Activated naive CD4-positive, alpha-beta T cell treated with anti-CD3 and anti-CD28 coated beads, Interleukin-2, amount 10 ng/mL, durations not matched to agents 7 days and 5 days (primary cell): ENCODE results near the gene PCDHB15.
"Not testable (repeated sequence)": the region's sequence is repeated elsewhere in the genome, so short reads cannot be mapped to it uniquely, and the experiment has no call there.

Experiments
- CTCF ChIA-PET: fragments of 350-600 bp; sonication (Branson Sonifier 250); formaldehyde crosslinking; loops from one replicate; lab custom pipeline; 2021; ENCODE audit warnings: antibody characterized with exemption; lab: Charles Lee
- DNase-seq: peaks from one replicate; pipeline ENCODE4 v3.0.0-alpha.2; 2020
- H3K27ac Mint-ChIP-seq: one replicate; pipeline ENCODE4 v1.8.0; 2021; ENCODE audit warnings: mild to moderate bottlenecking, moderate library complexity, mixed read lengths
- H3K27me3 Mint-ChIP-seq: one replicate; pipeline ENCODE4 v1.8.0; 2021; ENCODE audit warnings: mild to moderate bottlenecking, mixed read lengths
- H3K36me3 Mint-ChIP-seq: one replicate; pipeline ENCODE4 v1.8.0; 2021; ENCODE audit warnings: mixed read lengths
- H3K4me1 Mint-ChIP-seq: one replicate; pipeline ENCODE4 v1.8.0; 2021; ENCODE audit warnings: mixed read lengths
- H3K4me3 Mint-ChIP-seq: one replicate; pipeline ENCODE4 v1.8.0; 2021; ENCODE audit warnings: mild to moderate bottlenecking, moderate library complexity, mixed read lengths
- H3K9me3 Mint-ChIP-seq: one replicate; pipeline ENCODE4 v1.8.0; 2021; ENCODE audit warnings: mixed read lengths

Gene PCDHB15

DNA sequence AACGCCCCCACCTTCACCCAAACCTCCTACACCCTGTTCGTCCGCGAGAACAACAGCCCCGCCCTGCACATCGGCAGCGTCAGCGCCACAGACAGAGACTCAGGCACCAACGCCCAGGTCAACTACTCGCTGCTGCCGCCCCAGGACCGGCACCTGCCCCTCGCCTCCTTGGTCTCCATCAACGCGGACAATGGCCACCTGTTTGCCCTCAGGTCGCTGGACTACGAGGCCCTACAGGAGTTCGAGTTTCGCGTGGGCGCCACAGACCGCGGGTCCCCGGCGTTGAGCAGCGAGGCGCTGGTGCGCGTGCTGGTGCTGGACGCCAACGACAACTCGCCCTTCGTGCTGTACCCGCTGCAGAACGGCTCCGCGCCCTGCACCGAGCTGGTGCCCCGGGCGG is 20.4 kb upstream of the PCDHB15 start:
- H3K4me3 Mint-ChIP-seq, CTCF ChIA-PET, H3K36me3 Mint-ChIP-seq, H3K9me3 Mint-ChIP-seq, DNase-seq, H3K27ac Mint-ChIP-seq, H3K4me1 Mint-ChIP-seq: not testable (repeated sequence)
- H3K27me3 Mint-ChIP-seq = peaks cover 13% of the 10 kb centered on the region

DNA sequence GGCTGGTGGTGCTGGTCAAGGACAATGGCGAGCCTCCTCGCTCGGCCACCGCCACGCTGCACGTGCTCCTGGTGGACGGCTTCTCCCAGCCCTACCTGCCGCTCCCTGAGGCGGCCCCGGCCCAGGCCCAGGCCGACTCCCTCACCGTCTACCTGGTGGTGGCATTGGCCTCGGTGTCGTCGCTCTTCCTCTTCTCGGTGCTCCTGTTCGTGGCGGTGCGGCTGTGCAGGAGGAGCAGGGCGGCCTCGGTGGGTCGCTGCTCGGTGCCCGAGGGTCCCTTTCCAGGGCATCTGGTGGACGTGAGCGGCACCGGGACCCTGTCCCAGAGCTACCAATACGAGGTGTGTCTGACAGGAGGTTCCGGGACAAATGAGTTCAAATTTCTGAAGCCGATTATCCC is 19.8 kb upstream of the PCDHB15 start:
- not testable (repeated sequence) for H3K9me3 Mint-ChIP-seq
- H3K27me3 Mint-ChIP-seq = peaks cover 13% of the 10 kb centered on the region

DNA sequence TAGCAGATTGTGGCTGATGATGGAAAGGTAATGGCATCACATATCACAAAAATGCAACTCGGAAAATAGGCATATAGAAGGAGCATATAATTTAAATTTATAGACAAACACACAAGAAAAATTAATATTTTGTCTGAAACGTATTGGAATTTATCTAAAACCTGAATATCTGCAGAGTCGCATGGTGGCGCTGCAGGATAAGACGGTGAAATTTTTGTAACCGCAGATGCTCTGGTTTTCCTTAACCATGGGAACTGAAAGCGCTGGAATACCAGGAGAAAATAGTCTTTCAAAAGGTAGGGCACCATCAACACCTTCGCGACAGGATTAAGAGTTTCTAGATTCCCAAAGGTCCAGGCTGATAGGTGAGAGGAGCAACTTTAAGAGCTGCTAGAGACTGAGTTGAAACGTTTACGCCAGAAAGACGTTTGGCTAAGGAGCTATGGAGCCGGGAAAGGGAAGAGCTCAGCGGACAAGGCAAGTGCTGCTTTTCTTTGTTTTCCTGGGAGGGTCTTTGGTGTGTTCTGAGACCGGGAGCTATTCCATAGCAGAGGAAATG is 11.0 kb upstream of the PCDHB15 start:
- no peak overlapping the region for H3K27ac Mint-ChIP-seq
- DNase-seq = no peak
- H3K27me3 Mint-ChIP-seq = peaks cover 24% of the 10 kb centered on the region
- H3K36me3 Mint-ChIP-seq = peaks cover 4% of the 10 kb centered on the region
- CTCF ChIA-PET = no interaction called here
- H3K4me3 Mint-ChIP-seq = no peak overlapping the region
- H3K4me1 Mint-ChIP-seq = no peaks in the 10 kb centered on the region
- peaks cover 23% of the 10 kb centered on the region for H3K9me3 Mint-ChIP-seq

More for the DNA sequence above, 19.8 kb upstream of the PCDHB15 start:
- H3K4me1 Mint-ChIP-seq, DNase-seq, H3K4me3 Mint-ChIP-seq, H3K36me3 Mint-ChIP-seq, CTCF ChIA-PET, H3K27ac Mint-ChIP-seq: not testable (repeated sequence)

DNA sequence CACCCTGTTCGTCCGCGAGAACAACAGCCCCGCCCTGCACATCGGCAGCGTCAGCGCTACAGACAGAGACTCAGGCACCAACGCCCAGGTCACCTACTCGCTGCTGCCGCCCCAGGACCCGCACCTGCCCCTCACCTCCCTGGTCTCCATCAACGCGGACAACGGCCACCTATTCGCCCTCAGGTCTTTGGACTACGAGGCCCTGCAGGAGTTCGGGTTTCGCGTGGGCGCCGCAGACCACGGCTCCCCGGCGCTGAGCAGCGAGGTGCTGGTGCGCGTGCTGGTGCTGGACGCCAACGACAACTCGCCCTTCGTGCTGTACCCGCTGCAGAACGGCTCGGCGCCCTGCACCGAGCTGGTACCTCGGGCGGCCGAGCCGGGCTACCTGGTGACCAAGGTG is 9.3 kb upstream of the PCDHB15 start:
- H3K4me3 Mint-ChIP-seq, CTCF ChIA-PET, DNase-seq, H3K36me3 Mint-ChIP-seq, H3K4me1 Mint-ChIP-seq: not testable (repeated sequence)
- H3K27me3 Mint-ChIP-seq = peaks cover 27% of the 10 kb centered on the region
- H3K27ac Mint-ChIP-seq = peak overlapping the region; percentile 70
- H3K9me3 Mint-ChIP-seq = peaks cover 30% of the 10 kb centered on the region

DNA sequence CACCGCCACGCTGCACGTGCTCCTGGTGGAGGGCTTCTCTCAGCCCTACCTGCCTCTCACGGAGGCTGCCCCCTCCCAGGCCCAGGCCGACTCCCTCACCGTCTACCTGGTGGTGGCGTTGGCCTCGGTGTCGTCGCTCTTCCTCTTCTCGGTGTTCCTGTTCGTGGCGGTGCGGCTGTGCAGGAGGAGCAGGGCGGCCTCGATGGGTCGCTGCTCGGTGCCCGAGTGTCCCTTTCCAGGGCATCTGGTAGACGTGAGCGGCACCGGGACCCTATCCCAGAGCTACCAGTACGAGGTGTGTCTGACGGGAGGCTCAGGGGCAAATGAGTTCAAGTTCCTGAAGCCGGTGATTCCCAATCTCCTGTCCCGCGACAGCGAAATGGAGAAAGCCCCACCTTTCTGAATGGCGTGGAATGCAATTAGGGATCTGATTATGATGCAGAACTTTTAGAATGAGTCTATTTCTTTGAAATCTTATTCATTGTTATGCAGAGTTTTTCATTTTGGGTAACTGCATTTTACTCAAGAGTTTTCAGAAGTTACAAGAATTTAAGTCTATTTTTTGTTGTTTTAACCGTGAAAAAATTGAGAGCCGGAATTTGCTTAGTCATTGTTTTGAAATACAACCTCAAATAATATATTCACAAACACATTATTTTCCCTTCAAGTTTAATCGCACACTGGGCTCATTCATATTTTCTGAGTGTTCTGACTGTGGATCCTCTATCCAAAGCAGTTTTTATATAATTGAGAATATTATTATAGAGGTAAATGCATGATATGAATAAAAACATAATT is 8.5 kb upstream of the PCDHB15 start:
- Mint-ChIP-seq H3K36me3 (peaks cover 3% of the 10 kb centered on the region), H3K4me1 (no peaks in the 10 kb centered on the region), H3K27ac (peak overlapping the region; percentile 83), H3K9me3 (peaks cover 31% of the 10 kb centered on the region), H3K4me3 (no peak overlapping the region), H3K27me3 (peaks cover 33% of the 10 kb centered on the region)
- DNase-seq = no peak
- CTCF ChIA-PET = no interaction called here

DNA sequence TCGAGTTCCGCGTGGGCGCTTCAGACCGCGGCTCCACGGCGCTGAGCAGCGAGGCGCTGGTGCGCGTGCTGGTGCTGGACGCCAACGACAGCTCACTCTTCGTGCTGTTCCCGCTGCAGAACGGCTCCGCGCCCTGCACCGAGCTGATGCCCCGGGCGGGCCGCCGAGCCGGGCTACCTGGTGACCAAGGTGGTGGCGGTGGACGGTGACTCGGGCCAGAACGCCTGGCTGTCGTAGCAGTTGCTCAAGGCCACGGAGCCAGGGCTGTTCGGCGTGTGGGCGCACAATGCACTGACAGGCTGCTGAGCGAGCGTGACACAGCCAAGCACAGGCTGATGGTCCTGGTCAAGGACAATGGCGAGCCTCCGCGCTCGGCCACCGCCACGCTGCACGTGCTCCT is 3.7 kb upstream of the PCDHB15 start:
- Mint-ChIP-seq H3K36me3 (peaks cover 5% of the 10 kb centered on the region), H3K27ac (no peak overlapping the region), H3K27me3 (peaks cover 19% of the 10 kb centered on the region), H3K4me3 (no peak overlapping the region), H3K4me1 (no peaks in the 10 kb centered on the region), H3K9me3 (peaks cover 31% of the 10 kb centered on the region)
- CTCF ChIA-PET = no interaction called here
- no peak for DNase-seq

DNA sequence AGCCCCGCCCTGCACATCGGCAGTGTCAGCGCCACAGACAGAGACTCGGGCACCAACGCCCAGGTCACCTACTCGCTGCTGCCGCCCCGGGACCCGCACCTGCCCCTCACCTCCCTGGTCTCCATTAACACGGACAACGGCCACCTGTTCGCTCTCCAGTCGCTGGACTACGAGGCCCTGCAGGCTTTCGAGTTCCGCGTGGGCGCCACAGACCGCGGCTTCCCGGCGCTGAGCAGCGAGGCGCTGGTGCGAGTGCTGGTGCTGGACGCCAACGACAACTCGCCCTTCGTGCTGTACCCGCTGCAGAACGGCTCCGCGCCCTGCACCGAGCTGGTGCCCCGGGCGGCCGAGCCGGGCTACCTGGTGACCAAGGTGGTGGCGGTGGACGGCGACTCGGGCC is 1.8 kb downstream of the PCDHB15 start:
- H3K4me1 Mint-ChIP-seq, H3K27me3 Mint-ChIP-seq, H3K4me3 Mint-ChIP-seq, CTCF ChIA-PET, H3K27ac Mint-ChIP-seq, DNase-seq, H3K36me3 Mint-ChIP-seq: not testable (repeated sequence)
- H3K9me3 Mint-ChIP-seq = peaks cover 41% of the 10 kb centered on the region

DNA sequence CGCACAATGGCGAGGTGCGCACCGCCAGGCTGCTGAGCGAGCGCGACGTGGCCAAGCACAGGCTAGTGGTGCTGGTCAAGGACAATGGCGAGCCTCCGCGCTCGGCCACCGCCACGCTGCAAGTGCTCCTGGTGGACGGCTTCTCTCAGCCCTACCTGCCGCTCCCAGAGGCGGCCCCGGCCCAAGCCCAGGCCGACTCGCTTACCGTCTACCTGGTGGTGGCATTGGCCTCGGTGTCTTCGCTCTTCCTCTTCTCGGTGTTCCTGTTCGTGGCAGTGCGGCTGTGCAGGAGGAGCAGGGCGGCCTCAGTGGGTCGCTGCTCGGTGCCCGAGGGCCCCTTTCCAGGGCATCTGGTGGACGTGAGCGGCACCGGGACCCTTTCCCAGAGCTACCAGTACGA is 2.2 kb downstream of the PCDHB15 start:
- H3K27ac Mint-ChIP-seq, H3K36me3 Mint-ChIP-seq, H3K4me1 Mint-ChIP-seq, CTCF ChIA-PET, H3K4me3 Mint-ChIP-seq, H3K27me3 Mint-ChIP-seq, DNase-seq: not testable (repeated sequence)
- peaks cover 40% of the 10 kb centered on the region for H3K9me3 Mint-ChIP-seq

DNA sequence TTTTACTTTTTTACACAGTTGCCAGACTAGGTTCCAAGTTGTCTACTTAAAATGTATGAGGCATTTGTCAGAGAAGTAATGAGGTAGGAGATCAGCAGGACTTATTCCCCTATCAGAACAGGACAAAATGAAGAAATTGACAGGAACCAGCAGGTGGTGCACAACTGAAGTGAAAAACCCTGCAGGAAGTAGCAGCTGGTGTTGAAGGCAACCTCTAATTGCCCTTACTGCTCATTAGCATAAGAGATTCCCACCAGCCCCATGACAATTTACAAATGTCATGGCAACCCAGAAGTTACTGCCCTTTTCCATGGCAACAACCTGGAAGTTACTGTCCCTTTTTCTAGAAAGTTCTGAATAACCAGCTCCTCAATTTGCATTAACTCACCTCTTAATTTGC is 5.4 kb downstream of the PCDHB15 start:
- no peak for DNase-seq
- Mint-ChIP-seq H3K27me3 (peaks cover under 1% of the 10 kb centered on the region), H3K4me1 (no peaks in the 10 kb centered on the region), H3K4me3 (no peak overlapping the region), H3K9me3 (peaks cover 53% of the 10 kb centered on the region), H3K36me3 (peaks cover 3% of the 10 kb centered on the region), H3K27ac (no peak overlapping the region)
- CTCF ChIA-PET = no interaction called here

DNA sequence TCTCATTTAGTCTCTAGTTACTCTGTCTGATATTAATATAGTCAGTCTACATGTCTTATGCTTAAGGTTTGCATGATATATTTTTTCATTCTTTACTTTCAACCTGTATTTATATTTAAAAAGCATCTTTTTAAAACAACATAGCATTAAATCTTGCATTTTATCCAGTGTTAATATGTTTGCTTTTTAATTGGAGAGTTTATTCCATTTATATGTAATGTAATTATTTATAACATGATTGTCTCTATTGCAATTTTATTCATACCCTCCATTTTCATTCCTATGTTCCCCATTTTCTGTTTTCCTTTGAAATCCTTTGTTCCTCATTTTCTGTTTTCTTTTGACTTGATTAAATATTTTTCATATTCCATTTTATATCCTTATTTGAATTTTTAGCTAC is 13.3 kb downstream of the PCDHB15 start:
- H3K36me3 Mint-ChIP-seq = peaks cover 10% of the 10 kb centered on the region
- CTCF ChIA-PET = no interaction called here
- DNase-seq = no peak
- no peak overlapping the region for H3K27ac Mint-ChIP-seq
- H3K4me1 Mint-ChIP-seq = no peaks in the 10 kb centered on the region
- H3K9me3 Mint-ChIP-seq = peaks cover 74% of the 10 kb centered on the region
- H3K4me3 Mint-ChIP-seq = no peak overlapping the region
- H3K27me3 Mint-ChIP-seq = no peaks in the 10 kb centered on the region

DNA sequence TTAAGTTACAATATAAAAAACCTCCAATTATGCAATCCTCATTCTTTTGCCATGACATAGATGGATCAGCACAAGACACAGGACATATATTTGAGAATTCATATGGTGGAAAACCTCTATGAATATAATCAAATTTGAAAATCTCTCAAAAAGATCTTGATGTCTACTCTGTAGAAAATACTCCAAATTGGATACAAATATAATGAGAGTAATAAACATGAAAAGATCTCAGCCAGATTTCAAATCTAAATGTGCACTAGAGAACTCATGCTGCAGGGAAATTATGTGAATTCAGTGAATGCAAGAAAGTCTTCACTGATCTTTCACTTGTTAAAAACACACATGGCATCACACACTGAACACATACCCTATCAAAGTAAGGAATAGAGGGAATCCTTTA is 13.8 kb downstream of the PCDHB15 start:
- H3K9me3 Mint-ChIP-seq = peaks cover 71% of the 10 kb centered on the region

DNA sequence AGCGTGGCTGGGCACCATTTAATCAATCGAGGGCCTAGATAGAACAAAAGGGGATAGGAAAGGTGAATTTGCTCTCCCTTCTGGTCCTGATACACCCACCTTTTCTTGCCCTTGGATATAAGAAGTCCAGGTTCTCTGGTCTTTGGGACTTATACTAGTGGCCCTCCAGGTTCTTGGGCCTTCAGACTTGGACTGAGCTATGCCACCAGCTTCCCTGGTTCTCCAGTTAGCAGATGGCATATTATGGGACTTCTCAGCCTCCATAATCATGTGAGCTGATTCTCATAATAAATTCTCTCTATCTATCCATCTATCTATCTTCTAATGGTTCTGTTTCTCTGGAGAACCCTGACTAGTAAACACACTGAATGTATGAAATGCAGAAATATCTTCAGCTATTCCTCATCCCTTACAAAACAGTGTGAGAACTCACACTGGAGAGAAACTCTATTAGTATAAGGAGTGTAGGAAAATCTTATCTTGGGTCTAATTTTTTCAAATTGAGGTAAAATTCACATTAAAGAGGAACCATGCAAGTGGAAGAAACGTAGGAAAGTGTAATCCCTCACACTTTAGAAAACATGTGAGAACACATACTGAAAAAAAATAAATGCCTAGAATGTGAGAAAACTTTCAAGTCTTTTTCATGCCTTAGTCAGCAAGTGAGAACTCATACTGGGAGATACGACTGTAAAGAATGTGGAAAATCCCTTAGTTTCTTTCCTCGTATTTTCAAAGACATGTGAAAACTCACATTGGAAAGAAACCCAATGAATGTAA is 15.5 kb downstream of the PCDHB15 start:
- H3K9me3 Mint-ChIP-seq = peaks cover 68% of the 10 kb centered on the region
- CTCF ChIA-PET = no interaction called here
- H3K4me3 Mint-ChIP-seq = no peak overlapping the region
- H3K36me3 Mint-ChIP-seq = peaks cover 8% of the 10 kb centered on the region
- DNase-seq = no peak
- H3K27me3 Mint-ChIP-seq = no peaks in the 10 kb centered on the region
- H3K27ac Mint-ChIP-seq = no peak overlapping the region
- no peaks in the 10 kb centered on the region for H3K4me1 Mint-ChIP-seq

More for the DNA sequence above, 13.8 kb downstream of the PCDHB15 start:
- no peaks in the 10 kb centered on the region for H3K4me1 Mint-ChIP-seq
- H3K27me3 Mint-ChIP-seq = no peaks in the 10 kb centered on the region
- H3K36me3 Mint-ChIP-seq = peaks cover 10% of the 10 kb centered on the region
- CTCF ChIA-PET = no interaction called here
- DNase-seq = no peak
- H3K4me3 Mint-ChIP-seq = no peak overlapping the region
- no peak overlapping the region for H3K27ac Mint-ChIP-seq

DNA sequence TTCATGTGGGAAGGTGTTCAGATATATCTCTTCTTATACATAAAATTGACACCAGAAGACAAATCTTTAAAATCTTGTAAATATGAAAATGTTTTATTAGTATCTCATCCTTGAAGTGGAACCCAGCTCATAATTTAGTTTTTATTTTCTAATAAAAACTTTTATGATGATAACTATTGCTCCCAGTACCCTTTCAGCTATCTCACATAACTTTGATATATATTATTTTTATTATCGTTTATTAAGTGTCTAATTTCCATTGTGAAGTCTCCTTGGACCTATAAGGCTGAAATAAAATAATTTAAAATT is 16.0 kb downstream of the PCDHB15 start:
- no peak for DNase-seq
- peaks cover 8% of the 10 kb centered on the region for H3K36me3 Mint-ChIP-seq
- CTCF ChIA-PET = no interaction called here
- H3K27ac Mint-ChIP-seq = no peak overlapping the region
- no peaks in the 10 kb centered on the region for H3K27me3 Mint-ChIP-seq
- no peaks in the 10 kb centered on the region for H3K4me1 Mint-ChIP-seq
- no peak overlapping the region for H3K4me3 Mint-ChIP-seq
- H3K9me3 Mint-ChIP-seq = peaks cover 69% of the 10 kb centered on the region

DNA sequence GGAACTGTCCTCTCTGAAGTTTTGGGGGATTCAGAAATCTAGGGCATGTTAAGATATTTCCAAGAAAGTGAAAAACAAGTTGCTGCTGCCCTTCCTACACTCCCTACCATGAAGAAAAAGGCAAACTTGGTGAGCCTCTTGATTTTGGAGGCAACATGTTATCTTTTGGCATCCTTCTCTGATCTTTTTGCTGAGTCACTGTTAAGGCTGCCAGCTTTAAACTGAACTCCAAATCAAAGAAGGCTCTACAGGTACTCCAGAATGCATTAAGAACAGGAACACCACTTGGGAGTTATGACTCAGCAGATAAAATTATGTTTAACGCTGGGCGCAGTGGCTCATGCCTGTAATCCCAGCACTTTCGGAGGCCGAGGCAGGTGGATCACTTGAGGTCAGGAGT is 24.0 kb downstream of the PCDHB15 start:
- H3K4me1 Mint-ChIP-seq = no peaks in the 10 kb centered on the region
- peaks cover 58% of the 10 kb centered on the region for H3K9me3 Mint-ChIP-seq
- no peaks in the 10 kb centered on the region for H3K27me3 Mint-ChIP-seq
- DNase-seq = no peak
- H3K36me3 Mint-ChIP-seq = peaks cover 1% of the 10 kb centered on the region
- H3K27ac Mint-ChIP-seq = no peak overlapping the region
- no peak overlapping the region for H3K4me3 Mint-ChIP-seq
- CTCF ChIA-PET = no interaction called here

DNA sequence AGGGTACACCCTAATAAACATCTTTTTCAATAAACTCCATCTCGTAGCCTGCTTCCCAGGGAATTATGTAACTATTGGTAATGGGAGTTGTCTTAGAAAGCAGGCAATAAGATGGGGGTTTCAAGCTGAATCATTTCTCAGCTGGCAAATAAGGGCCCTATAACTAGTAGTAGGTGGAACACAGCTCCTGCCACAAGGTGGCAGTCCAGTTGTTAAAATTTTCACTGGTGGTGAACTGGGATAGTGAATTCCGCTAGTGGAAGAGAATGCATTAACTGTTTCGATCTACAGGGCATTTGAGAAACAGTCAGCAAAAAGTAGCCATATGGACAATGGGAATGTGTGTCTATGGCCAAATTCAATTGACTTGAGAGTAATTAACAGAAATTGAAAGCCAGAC is 27.7 kb downstream of the PCDHB15 start:
- no peak for DNase-seq
- CTCF ChIA-PET = interaction anchor here (0.7 kb wide), 1 partner anchor 58 kb away, joined by 3 read pairs; no protein-coding TSS in a partner anchor
- Mint-ChIP-seq H3K27ac (no peak overlapping the region), H3K4me1 (no peaks in the 10 kb centered on the region), H3K9me3 (peaks cover 52% of the 10 kb centered on the region), H3K4me3 (no peak overlapping the region), H3K36me3 (peaks cover 3% of the 10 kb centered on the region), H3K27me3 (no peaks in the 10 kb centered on the region)
